IPS-18c (cell line): ENCODE measurements around the gene CD6.

Source experiments
- H3K4me3 ChIP-seq: 2 replicates; pipeline ENCODE4 v1.7.0; 2013; ENCODE audit warnings: low read depth, mild to moderate bottlenecking, low read length, moderate library complexity; ENCODE audit not compliant: insufficient read depth
- H3K9me3 ChIP-seq: one replicate; pipeline ENCODE4 v1.6.1; 2013; ENCODE audit warnings: mild to moderate bottlenecking, low read length, moderate library complexity; ENCODE audit not compliant: control insufficient read depth, insufficient read depth

The CD6 gene

DNA sequence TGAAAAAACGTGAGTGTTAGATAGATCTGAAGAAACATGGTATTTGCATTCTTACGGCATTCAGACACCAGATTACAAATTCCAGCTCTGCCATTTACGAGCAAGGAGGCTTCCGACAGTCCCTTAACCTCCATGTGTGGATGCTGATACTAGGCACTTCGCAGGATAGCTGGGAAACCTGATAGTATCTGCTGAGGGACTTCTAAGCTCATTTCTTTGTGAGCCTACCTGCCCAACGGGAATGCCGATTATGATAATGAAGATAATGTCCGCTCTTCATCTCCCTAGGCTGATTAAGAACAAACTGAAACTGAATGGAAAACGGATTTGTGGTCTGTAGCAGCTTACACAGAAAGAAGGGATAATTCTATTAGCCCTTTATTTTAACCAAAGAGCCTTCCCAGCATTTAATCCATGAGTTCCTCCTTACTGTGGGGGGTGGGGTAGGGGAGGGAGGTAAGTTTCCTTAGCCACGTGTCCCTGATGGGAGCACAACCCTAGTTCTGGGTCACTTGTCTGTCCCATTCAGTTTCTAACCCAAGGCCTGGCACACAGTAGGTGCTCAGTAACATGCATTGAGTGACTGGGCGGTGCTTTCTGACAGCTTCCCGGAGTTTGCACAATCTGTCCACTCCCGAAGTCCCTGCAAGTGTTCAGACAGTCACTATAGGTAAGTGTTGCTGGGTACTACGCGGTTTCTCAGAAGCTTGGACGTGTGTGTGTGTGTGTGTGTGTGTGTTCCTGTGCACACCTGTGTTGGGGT is 39.2 kb downstream of the CD6 start:
- no peaks in the 10 kb centered on the region for H3K9me3 ChIP-seq
- no peak overlapping the region for H3K4me3 ChIP-seq

- Histone ChIP-seq H3K4me3 (no peak overlapping the region), H3K9me3 (no peaks in the 10 kb centered on the region)
Measured at GRCh38 chr11:61011229-61011870, 39.9 kb downstream of the CD6 start.

GRCh38 chr11:61011950-61012736 is 40.7 kb downstream of the CD6 start:
- H3K9me3 ChIP-seq: no peaks in the 10 kb centered on the region
- no peak overlapping the region for H3K4me3 ChIP-seq

DNA sequence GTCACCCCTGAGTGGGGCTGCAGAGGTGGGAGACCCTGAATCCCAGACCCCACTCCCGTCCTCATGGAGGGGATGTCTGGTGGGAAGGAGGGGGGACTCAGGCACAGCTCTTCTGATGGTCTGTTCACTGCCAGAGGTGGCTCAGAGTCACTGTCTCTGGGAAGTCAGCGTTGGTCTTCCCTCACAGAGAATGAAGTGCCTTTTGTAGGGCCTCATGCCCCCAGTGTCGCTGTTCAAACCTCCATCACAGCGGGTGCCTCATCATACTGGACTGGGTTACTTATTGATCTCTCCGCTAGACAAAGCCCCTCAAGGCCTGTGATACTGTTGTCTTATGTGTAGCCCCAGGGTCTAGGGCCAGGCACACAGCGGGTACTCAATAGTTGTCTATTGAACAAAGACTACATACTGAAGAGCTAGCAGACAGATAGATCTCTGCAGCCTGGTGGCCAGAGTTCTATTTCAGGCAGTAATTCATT is 41.3 kb downstream of the CD6 start:
- Histone ChIP-seq H3K4me3 (no peak overlapping the region), H3K9me3 (no peaks in the 10 kb centered on the region)

DNA sequence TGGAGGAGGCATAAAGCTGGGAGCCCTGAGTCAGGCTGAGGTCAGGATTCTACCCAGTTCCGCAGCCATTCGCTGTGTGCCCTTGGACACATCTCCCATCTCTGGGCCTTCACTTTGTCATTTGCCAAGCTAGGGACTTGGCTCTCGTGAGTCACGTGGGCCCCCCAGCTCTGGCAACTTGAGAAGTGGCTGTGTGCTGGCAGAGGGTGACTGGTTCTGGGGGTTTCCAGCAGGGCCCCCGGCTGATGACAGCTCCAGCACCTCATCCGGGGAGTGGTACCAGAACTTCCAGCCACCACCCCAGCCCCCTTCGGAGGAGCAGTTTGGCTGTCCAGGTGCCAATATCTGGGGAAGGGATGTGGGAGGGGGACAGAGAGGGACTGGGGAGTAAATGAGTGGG is 46.6 kb downstream of the CD6 start:
- H3K9me3 ChIP-seq: peaks cover 2% of the 10 kb centered on the region
- no peak overlapping the region for H3K4me3 ChIP-seq

DNA sequence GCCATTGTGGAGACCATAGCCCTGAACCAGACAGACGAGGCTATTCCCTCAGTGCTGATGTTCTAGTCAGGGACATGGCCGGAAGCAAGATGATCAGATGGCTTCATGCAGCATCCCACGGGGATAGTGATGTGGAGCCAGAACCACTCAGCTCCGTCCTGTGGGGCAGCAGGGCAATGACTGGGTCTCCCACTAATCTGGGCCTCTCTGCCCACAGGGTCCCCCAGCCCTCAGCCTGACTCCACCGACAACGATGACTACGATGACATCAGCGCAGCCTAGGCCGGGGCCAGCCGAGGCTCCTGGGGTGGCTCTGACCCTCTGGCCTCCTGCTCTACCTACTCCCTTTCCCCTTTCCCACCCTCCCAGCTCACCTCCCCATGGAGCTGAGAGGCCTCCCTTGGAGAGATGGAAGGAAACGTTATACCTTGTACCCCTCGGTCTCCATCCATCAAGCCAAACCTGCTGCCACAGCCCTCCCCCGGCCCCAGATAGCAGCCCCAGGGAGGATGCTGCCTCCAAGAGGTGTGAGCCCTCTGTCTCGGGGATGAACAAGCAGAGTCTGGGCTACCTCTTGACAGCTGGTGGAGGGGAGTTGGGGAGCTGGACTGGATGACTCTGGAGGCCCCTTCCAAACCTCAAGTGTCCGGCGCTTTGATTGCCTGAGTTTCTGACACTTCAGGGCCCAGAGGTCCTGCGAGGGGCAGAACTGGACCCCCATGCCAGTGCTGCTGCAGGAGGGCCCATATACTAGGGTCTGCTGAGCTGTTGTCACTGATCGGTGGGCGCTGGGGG is 47.8 kb downstream of the CD6 start:
- peaks cover 2% of the 10 kb centered on the region for H3K9me3 ChIP-seq
- H3K4me3 ChIP-seq: no peak overlapping the region

DNA sequence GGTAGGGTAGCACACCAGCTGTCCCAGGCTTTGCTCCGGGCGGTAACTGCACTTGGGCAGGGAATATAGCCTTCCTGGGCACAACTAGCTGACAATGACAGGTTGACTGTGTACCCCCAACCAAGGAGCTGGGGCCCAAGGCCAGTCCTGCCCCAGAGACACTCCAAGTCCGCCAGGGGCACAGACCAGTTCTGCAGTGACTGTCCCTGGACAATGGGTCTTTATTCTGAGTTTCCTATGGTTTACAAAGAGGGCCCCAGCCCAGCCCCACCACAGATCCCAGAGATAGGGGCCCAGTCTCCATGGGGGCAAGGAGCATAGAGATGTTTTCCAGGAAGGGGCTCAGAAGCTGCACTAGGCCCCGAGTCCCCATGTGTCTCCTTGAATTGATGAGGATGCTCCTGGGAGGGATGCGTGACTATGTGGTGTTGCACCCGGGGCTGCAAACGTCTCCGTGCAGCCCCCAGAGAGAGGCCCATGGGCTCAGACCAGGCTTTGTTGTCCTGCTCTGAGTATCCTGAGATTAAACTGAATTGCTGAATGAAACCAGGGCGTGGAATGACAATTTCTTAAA is 48.4 kb downstream of the CD6 start:
- Histone ChIP-seq H3K4me3 (no peak overlapping the region), H3K9me3 (peaks cover 2% of the 10 kb centered on the region)

DNA sequence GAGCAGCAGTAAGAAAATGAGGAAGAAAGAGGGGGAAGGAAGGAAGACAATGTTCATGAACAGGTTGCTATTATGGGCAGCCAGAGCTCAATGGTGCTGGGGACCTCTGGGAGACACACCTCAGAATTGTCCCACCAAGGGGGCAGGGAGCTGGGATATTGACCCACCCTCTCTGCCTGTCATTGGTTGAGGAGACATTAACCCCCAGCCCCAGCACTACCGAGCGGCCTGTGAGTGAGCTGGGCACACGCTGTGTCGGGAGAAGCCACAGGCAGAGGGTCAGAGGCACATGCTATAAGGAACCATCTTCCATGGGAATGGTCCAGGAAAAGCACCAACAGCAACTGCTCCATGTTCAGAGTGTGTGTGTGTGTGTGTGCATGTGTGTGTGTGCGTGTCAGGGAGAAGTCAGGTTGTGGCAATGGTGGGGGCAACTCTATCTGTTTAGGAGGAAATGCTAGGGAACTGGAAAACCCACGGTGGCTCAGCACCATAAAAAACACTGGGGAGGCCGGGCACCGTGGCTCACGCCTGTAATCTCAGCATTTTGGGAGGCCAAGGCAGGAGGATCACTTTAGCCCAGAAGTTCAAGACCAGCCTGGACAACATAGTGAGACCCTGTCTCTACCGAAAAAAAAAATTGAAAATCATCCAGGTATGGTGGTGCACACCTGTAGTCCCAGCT is 49.2 kb downstream of the CD6 start:
- no peak overlapping the region for H3K4me3 ChIP-seq
- peaks cover 2% of the 10 kb centered on the region for H3K9me3 ChIP-seq

- peaks cover 2% of the 10 kb centered on the region for H3K9me3 ChIP-seq
- peak overlapping the region; percentile 11; the same call in 1 of the 2 replicates for H3K4me3 ChIP-seq
Measured at GRCh38 chr11:61021661-61022212, 50.3 kb downstream of the CD6 start.

- H3K9me3 ChIP-seq: peaks cover 2% of the 10 kb centered on the region
Measured at GRCh38 chr11:61022311-61023085, 51.0 kb downstream of the CD6 start.

GRCh38 chr11:61023086-61023965 is 51.8 kb downstream of the CD6 start:
- H3K9me3 ChIP-seq: peaks cover 2% of the 10 kb centered on the region
- H3K4me3 ChIP-seq: no peak overlapping the region

More at GRCh38 chr11:61022311-61023085, 51.0 kb downstream of the CD6 start:
- H3K4me3 ChIP-seq: no peak overlapping the region

- H3K9me3 ChIP-seq: peaks cover 2% of the 10 kb centered on the region
- H3K4me3 ChIP-seq: no peak overlapping the region
Measured at GRCh38 chr11:61023966-61024295, 52.5 kb downstream of the CD6 start.

- Histone ChIP-seq H3K4me3 (no peak overlapping the region), H3K9me3 (peaks cover 2% of the 10 kb centered on the region)
Measured at GRCh38 chr11:61024938-61025820, 53.7 kb downstream of the CD6 start.

DNA sequence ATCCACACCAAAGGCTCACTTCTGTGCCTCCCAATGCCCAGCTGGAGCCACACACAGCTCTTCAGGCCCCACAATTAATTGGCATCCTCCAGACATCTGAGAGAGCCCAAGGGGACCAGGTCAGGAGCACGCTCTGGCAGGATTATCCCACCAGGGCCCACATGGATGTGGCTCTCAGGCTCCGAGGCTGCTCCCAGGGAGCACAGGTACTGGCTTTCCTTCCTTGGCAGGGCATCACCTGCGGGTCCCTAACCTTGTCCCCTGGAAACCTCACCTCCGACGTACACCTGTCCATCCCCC is 54.3 kb downstream of the CD6 start:
- peaks cover under 1% of the 10 kb centered on the region for H3K9me3 ChIP-seq
- H3K4me3 ChIP-seq: no peak overlapping the region
